SHP77 (cell line): ENCODE measurements around the gene FSHB.
"Not testable (repeated sequence)": the region's sequence is repeated elsewhere in the genome, so short reads cannot be mapped to it uniquely, and the experiment has no call there.

ENCODE experiments used
- DNase-seq, 2 experiments: peaks; one replicate each; lab custom pipeline; 2025; lab: John Stamatoyannopoulos, UW

FSHB gene

GRCh38 chr11:30268638-30269037, 37.8 kb downstream of the FSHB start:
- DNase-seq, result not testable (repeated sequence)

GRCh38 chr11:30270671-30271070, 39.9 kb downstream of the FSHB start:
- DNase-seq, result no peak

GRCh38 chr11:30277176-30277575, 46.4 kb downstream of the FSHB start:
- no peak for DNase-seq

GRCh38 chr11:30279796-30280195, 49.0 kb downstream of the FSHB start:
- DNase-seq, result no peak

GRCh38 chr11:30281476-30282288, 50.9 kb downstream of the FSHB start:
- no peak for DNase-seq

GRCh38 chr11:30282289-30282631, 51.4 kb downstream of the FSHB start:
- no peak for DNase-seq
